EH (cell line): Measurements from ENCODE around the gene ZNF778.
"Not testable (repeated sequence)": the region's sequence is repeated elsewhere in the genome, so short reads cannot be mapped to it uniquely, and the experiment has no call there.

Experiments
- DNase-seq: peaks from one replicate; pipeline ENCODE4 v3.0.0-alpha.2; 2015; ENCODE audit warnings: low read depth

Gene ZNF778

DNA sequence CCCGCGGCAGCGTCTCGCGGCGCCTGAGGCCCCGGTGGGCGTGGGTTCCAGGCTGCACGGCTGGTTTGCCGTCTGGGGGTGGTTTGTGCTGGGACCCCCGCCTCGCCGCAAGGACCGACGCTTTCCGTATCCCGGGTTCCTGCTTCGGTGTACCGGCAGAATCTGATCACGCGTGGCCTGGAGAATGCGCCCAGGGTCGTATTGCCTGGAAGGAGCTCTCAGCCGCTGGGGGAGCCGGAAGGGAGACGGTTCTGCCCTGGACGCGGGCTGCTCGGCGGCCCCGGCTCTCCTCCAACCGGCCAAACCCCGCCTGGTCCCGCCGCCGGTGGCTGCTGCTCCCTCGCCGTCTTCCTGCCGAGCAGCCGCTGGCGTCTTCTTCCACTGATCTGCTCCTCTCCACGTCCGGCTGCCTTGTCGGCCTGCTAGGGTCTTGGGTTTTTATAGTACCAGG is 39.8 kb downstream of the ZNF778 start:
- peak; percentile 30 for DNase-seq

DNA sequence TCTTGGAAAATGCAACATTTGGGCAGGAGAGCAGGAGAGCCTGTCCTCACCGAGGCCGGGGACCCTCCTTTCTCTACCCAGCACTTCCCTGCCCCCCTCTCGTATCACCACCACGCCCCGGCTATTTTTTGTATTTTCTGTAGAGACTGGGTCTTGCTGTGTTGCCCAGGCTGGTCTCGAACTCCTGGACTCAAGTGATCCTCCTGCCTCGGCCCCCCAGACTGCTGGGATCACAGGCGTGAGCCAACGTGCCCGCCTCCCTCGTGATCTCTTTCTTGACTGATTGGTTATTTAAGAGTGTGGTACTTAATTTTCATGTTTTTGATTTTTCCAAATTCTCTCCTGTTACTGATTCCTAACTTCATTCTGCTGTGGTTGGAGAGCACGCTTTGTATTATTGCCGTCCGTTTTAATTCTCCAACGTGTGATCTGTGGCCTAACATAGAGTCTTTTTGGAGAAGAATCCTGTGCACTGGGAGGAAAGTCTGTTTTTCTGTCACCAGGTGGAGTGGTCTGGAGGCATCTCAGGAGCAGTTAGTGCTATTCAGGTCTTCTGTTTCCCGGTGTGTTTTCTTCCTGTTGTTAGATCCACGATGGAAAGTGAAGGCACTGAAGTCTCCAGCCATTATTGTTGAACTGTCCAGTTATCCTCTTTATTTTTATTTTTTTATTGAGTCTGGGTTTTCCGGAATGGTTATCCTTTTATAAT is 40.4 kb downstream of the ZNF778 start:
- no peak for DNase-seq

DNA sequence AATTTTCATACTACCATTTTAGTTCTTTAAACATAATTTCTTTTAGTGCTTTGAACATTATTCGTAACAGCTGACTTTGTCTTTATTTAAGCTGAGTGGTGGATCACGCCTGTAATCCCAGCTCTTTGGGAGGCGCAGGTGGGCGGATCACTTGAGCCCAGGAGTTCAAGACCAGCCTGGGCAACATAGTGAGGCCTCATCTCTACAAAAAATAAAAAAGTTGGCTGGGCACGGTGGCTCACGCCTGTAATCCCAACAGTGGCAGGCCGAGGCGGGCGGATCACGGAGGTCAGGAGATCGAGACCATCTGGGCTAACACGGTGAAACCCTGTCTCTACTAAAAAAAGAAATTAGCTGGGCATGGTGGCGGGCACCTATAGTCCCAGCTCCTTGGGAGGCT is 42.4 kb downstream of the ZNF778 start:
- DNase-seq, result not testable (repeated sequence)

DNA sequence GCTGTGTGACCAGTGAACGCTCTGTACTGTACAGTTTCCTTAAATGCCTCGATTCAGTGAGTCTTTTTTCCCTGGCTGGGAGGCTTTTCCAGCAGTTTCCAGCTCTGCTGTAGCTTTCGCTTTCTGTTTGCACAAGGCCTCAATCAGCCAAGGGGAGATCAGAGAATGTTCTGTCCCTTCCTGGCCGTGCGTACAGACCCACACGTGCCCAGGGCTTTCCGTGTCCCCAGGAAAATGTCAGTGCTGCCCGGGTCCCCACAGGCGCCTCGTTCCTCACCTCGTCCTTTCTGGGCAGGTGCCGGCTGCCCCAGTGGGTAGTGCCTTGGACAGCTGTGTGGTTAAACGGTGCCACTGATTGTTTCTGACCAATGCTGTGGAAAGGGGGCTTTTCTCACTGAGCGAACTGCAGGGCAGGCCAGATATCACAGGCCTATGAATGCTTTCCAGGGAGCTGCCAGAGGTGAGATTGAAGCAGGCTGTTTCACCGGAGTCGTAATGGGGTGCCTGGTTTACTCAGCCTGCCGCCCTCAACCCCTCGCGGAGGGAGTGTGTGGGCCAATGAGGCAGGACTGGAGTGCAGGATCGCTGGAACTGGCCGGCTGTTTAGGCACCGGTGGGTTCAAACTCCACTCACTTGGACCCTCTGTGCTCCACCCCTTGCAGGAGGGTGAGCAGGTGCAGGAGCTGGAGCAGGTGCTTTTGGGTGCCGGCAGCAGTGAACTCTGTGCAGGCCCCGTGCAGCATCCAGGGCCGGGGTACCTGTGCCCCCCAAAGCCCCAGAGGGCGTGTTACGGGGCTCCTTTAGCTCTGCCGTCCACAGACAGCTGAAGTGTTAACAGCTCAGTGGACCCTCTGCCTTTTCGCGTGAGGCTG is 44.4 kb downstream of the ZNF778 start:
- peak; percentile 41 for DNase-seq

DNA sequence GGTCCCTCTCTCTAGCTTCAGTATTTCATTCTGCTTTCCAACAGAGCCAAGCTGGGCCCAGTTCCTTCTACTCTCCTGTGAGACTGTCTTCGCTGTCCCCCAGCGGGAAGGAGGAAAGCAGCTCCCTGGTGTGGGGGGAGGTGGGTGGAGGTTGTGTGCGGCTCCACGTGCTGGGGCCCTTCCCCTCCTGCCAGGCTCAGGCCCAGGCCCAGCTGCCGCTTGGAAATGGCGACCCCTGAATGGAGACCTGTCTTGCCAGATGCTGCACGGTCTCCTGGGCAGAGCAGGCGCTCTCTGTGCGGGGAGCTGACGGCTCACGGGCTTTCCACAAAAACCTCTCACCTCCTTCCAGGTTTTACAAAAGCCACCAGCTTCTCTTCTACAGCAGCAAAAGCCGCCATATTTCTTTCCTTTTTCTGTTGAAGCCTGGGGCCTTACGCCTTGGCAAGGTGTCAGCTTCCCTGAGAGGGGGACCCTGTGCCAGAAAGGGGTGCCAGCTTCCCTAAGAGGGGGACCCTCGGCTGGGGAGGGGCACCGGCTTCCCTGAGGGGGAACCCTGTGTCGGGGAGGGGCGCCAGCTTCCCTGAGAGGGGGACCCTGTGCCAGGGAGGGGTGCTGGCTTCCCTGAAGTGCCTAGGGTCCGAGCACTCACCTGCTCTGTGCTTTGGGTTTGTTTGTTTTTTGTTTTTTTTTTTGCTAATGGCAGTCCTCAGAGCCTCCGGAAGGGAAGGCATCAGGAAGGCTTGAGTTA is 47.5 kb downstream of the ZNF778 start:
- DNase-seq, result no peak

DNA sequence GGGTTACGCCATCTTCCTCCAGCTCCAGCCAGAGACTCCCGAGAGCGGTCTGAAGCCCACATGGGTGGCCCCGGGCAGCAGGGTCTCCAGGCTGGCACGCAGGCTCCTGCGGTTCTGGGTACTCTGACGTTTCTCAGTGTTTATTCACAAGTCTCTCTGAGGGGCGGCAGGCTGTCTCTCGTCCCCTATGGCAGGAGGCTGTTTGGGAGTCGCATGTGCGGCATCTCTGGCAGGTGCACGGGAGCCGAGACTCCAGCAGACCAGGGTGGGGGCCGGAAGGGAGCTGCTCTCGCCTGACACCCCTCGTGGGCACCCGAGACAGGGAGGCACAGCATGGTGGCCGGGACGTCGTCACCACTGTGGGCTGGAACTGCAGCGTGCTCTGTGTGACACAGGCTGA is 48.1 kb downstream of the ZNF778 start:
- DNase-seq, result no peak

DNA sequence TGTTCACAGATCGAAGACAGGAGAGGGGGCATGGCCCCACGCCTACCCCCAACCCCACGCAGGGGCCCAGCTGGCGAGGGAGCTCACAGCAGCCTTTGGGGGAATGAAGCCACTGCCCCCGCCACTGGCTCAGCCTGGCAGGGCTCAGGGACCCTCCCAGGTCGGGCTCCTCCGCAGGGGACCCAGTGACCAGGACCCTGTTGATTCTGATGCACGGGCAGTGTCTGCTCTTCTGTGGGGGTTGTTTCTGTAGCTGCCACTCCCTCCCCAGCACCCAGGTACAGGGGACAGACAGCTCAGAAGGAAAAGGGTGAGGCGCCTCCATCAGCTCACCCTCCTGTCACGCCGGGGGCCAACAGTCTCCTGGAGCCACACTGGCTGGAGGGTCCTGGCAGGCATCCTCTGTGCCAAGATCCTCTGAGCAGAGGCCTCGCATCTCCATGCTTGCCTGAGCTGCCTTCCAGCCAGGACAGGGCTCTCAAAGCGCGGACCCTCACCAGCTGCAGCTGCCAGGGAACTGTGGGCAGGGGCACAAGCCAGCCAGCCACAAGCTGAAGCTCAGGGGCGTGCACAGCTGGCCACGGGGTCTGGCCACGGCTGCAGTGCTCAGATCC is 49.1 kb downstream of the ZNF778 start:
- no peak for DNase-seq

DNA sequence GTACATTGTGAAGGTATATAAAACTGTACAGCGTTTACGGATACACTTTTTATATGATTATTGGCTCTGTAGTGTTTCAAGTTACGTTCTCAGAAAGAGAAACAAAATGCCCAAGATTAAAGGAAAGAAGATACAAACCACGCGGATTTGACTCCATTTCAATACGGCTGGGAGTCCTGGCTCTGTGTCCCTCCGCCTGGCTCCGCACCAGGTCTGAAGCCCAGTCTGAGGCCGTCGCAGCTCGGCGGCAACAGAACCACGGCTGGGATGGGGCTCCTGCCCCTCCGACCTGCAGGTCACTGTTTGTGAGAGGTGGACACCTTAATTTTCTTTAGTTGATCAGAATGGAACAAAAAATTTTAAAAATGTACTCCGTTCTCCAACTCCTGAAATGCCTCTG is 50.2 kb downstream of the ZNF778 start:
- DNase-seq, result not testable (repeated sequence)

DNA sequence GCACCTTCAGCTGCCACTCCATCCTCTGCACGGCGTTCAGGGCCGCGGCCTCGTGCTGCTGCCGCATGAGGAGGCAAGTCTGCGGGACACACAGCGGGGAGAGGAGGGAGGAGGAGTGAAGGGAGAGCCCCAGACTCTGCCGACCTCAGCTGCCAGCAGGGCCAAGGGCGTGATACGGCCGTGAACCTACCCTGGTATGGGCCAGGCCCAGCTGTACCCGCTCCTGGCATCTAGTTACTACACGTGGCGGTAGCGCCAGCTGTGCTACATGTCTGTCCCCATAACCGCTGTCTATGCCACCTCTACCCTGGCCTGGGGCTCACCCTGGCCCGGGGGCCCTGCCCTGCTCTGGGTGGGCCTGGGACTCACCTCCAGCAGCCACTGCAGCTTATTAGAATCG is 51.1 kb downstream of the ZNF778 start:
- DNase-seq, result no peak

DNA sequence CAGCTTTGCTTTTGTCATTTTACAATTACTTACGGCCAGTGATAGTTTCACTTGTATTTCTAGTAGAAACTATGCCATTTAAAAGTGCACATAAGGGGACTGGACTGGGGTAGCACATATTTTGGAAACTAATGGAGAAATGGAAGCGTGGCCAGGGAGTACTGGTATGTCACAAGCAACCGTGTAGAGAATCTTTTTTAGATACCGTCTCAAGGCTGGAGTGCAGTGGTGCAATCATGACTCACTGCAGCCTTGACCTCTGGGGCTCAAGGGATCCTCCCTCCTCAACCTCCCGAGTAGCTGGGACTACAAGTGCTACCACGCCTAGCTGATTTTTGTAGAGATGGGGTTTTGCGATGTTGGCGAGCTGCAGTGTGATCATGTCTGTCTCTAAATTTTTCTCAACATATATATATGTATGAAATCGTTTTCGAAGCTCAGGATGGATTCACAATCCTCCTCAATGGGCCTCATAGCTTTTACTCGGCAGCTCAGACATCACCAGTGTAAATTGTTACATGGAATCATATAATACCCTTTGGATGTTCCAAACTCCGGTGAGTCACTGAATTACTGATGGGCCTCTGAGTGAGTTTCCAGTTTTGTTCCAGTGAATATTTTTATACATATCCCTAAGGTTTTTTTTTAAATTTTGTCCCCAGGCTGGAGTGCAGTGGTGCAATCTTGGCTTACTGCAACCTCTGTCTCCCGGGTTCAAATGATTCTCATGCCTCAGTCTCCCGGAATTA is 51.7 kb downstream of the ZNF778 start:
- peak; percentile 56 for DNase-seq

DNA sequence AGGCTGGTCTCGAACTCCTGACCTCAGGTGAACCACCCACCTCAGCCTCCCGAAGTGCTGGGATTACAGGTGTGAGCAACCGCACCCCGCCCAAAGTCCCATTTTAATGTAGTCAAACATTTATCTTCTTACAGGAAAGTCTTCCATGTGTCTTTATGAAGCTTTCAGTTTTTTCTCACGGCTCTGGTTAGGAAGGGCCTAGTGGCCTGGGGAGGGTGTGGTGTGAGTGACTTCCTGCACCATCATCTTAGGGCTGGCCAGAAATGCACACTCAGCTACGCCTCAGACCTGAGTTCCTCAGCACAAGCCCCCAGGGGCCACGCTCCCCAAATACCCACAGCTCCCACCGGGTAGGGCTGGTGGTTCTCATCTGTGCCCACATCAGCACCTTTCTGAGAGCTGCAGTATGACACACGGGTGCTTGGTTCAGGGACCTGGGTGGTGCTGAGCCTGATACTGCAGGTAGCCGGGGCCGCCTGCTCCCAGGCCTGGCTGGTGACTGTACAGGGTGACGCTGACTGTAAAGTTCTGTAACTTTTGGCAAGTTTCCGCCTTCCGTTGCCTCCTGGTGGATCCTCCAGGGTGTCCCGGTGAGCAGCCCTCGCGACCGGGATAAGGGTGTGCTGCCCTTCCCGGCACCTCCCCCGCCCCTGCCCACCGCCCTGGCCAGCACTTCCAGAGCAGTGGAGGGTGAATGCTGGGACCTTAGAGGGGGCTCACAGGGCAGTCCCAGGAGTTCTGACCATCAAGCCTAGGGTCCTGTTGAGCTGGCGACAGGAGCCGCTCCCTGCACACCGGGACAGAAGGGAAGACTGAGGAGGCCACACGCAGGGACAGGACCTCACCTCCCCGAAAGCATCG is 52.5 kb downstream of the ZNF778 start:
- DNase-seq, result no peak

DNA sequence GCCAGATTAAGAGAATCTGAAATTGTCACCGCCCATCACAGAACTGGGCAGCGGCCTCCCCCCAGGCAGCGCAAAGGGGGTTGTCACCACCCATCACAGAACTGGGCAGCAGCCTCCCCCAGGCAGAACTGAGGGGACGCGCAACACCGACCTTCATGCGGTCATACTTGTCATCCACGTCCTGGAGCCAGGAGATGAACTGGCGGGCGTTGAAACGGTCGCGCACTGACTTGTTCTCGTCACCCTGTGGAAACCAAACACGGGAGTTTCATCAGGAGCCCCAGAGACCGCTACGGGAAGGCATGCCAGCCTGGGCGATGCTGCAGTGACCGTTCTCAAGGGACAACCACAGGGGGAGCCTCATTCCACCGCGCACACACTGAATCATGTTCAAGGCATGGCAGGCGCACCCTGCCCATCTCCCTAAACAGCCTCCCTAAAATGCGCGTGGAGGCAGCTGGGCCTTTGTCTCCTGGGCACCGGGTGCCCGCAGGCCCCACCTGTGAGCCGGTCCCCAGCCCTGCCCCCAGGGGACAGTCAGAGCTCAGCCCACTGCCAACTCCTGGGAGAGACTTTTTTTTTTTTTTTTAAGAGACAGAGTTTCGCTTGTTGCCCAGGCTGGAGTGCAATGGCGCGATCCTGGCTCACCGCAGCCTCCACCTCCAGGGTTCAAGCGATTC is 53.3 kb downstream of the ZNF778 start:
- no peak for DNase-seq

DNA sequence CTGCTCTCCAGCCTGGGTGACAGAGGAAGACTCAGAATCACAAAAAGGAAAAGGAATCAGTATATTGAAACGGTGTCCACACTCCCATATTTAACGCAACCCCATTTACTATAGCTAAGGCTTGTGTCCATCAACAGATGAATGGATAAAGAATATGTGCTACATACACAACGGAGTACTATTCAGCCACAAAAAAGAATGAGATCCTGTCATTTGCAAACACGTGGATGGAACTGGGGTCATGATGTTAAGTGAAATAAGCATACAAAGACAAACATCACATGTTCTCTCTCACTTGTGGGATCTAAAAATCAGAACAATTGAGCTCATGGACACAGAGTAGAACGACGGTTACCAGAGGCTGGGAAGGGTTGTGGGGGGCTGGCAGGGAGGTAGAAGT is 55.1 kb downstream of the ZNF778 start:
- no peak for DNase-seq

DNA sequence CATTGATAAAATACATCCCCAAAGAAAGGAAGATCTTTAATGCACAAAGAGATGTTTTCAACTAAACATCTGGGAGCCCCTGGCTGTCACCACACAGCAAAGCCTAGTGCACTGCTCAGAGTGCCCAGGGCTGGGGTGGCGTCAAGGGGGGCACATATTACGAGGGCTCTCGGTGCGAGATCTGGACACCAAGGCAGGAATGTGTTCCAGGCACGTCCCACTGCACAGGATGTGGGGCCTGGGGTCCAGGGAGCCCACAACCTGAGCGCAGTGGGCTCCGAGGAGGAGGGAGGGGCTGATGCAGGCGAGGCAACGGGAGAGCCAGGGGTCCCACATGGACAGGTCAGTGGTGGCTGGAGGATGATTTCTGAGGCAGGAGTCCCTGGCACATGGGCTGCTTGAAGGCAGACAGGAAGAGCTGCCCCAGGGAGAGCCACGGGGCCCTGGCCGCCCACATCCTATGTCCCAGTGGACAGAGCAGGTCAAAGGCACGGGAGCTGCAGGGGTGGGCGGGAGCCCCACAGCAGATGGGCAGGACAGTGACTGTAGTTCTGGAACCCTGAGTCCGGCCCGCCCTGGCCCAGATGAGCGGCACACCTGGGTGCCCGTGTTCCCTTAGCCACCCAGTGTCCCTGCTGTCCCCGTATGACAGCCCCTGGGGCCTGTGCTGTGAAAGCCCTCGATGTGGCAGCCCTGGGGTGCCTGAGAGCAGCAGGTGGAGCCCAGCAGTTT is 56.4 kb downstream of the ZNF778 start:
- DNase-seq, result no peak

DNA sequence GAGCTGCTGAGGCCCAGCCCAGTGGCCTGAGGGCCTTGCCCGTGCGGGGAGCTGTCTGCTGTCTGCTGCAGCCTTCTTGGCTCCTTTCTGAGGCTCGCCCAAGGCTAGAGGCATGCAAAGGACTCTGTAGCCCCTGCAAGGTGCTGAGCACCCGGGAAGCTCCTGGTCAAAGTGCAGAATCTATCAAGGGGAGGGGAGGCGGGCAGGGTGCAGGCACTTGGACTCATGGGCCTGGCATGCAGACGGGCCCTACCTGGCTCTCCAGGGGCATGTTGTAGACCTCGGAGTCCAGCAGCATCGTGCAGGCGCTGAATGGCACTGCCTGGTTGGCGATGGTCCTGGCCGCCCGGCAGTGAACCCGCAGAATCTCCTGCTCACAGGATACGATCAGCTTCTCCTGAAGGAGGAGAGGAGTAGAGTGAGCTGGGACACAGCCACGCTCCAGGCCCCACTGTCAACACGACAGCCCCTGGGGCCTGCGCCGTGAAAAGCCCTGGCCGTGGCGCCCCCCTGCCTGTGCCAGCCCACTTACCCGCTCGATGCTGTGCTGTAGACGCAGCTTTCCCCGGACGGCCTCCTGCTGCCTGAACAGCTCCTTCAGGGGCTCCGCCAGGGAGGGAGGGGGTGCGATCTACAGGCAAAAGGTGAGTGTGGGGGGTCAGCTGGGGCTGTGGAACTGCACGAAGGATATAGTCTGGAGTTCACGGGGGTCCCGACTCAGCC is 57.2 kb downstream of the ZNF778 start:
- no peak for DNase-seq

DNA sequence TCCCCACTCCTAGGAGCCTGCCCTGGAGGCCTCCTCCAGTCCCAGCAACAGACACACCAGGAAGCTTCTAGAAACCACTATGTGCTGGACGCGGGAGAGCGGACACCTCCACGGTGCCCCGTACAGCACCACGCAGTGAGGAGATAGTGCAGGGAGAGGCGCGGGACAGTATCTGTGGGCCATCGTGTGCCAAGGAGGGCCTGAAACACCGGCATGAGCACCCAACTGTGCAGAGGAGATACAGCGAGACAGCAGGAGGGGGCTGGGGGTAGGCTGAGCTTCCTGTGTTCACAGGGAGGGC is 57.7 kb downstream of the ZNF778 start:
- DNase-seq, result no peak

DNA sequence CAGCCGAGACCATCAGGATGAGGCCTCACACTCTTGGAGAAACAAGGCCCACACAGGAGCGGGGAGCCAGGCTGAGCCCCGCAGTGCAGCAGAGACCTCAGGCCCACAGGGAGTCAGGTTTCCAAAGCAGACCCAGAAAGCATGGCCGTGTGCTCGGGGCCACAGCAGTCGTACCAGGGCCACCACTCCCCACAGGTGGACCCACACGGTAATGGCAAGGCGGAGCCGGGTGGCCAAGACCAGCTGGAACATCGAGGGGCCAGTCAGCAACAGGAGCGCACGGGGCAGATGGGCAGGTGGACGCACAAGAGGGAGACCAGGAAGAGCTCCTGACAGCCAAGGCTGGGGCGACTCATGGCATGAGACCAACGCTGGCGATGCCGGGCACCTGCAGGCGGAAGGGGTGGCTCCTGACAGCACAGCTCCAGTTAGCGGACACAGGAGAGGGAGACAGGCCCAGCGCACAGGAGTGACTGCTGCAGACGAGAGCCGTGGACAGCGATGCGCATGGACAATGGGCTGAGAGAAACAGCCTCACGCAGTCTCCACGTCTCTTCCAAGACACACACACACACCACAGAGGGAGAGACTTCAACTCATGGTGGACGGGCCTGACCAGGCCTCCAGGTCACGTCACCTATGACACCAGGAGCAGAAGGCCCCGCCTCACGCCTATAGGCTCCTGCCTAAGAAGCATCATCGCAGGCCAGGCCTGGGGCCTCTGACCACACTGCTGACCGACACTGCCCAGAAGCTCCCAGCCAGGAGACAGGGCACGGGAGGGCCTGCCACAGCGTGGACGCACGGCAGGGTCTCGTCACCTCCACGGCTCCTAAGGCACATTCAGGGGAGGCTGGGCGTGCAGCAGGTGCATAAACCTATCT is 58.6 kb downstream of the ZNF778 start:
- no peak for DNase-seq

DNA sequence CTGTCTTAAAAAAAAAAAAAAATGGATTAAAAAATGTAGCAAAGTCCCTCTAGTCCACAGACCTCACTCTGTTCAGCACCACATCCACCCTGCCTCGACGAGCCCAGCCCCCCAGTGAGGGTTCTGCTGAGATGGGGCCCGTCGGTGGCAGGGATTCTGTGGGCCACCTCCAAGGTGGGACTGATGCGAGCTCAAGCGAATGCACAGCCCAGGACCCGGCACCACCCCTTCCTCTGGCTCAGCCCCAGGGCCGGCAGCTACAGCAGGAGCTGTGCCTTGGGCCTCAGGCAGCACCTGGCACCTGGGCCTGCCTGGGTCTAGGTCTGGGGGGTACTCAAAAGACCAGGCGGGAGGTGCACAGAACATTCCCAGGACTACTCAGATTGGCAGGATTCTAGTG is 59.5 kb downstream of the ZNF778 start:
- DNase-seq, result no peak
